ENCODE results near the gene EPHB3.

- TF ChIP-seq POLR2A (IDR thresholded peaks at IDR 0.05) (no peak), CTCF (IDR thresholded peaks at IDR 0.05) (no peak)
Observed at GRCh38 chr3:184616436-184616835, 54.9 kb downstream of the EPHB3 start.
